ENCODE measurements around the gene GPR135.
"Not testable (repeated sequence)": the region's sequence is repeated elsewhere in the genome, so short reads cannot be mapped to it uniquely, and the experiment has no call there.

GPR135 gene

DNA sequence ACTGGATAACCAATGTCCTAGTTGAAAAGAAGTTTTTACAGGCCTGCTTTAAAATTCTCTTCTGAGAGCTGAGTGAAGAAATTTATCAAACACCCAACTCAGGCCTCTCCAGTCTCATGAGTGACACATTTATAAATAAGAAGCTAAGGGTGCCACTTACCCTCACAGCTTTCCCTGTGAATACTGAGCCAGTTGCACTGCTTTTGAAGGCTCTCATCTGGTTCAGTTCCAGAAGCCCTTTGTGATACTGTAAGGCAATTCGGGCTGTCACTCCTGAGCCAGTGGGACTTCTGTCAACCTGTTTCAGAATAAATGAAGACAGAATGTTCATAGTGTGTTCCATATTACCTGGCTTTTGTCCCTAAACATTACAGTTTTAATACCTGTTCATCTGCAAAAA, 10.5 kb upstream of the GPR135 start:
- DNase-seq (ENCODE audit: low read depth, low spot score), result no peak

DNA sequence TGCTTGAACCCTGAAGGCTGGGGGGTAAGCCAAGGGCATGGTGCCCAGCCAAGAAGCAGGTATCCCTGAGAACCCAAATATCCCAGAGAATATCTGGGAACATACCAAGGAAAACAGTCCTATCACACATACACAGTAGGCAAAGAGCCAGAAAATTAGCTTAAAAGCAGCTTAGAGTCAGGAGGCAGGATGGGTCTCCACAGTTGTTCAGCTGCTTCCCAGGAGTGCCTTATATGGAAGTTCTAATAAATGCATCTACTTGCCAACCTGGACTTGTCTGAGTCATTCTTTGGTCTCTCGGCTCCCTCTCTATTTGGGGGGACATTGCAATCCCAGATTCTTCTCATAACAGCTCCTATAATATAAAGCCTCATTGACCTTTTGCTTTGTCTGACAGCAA, 9.0 kb upstream of the GPR135 start:
- no peak for DNase-seq (ENCODE audit: low read depth, low spot score)

DNA sequence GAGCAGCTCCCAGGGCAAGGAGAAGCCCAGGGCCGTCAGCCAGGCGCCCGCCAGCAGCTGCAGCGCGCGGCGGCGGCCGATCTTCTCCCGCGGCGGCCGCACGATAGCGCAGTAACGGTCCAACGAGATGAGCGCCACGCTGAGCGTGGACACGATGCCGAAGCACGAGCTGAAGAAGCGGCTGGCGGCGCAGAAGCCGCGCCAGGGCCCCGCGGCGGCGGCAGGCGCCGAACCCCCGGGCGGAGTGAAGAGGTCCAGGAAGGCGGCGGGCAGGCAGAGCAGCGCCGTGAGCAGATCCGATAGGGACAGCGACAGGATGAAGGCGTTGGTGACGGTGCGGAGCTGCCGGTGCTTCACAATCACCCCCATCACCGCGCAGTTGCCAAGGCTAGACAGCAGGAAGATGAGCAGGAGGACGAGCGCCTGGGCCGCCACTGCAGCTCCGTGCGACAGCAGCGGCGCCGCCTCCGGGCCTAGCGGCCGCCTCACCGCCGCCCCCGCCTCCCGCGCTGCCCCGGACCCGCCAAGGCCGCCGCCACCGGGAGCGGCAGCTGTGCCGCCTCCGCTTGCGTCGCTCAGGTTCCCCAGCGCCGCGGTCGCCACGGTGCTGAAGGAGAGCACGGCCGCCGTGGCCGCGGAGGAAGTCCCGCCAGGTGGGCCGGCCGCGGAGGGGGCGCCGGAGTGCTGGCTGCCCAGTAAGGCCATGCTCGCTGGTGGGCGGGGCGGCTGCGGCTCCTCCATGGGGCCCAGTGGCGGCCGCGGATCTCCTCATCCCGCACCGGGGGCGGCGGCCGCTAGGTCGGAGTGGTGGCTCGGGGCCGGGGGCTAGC, 479 bp downstream of the GPR135 start:
- DNase-seq (ENCODE audit: low read depth, low spot score), result no peak

DNA sequence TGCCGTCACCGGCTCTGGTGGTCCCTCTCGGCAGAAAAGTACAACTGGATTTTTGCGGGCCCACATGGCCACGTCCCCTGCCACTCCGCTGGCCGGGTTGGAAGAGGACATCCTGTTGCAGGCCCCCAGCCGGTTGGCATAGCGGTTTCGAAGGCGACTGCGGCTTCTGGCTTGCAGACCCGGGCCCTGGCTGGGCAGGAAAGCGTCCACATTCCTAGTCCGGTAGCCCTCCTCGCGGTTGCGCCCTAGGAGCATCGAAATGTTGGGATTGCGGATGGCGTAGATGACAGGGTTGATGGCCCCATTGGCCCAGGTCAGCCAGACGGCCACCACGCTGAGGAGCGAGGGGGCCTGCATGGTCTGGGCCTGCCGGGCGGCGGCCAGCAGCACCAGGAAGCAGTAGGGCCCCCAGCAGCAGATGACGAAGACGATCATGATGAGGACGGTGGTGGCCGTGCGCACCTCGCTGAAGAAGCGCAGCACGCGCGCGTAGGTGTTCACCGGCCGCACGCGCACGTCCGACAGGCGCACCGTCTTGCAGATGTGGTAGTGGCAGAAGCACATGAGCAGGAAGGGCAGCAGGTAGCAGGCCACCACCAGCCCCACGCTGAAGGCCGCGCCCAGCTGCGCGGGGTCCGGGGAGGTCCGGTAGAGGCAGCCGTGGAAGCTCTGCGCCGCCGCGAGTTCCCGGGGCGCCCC, 1.2 kb downstream of the GPR135 start:
- DNase-seq (ENCODE audit: low read depth, low spot score), result no peak

DNA sequence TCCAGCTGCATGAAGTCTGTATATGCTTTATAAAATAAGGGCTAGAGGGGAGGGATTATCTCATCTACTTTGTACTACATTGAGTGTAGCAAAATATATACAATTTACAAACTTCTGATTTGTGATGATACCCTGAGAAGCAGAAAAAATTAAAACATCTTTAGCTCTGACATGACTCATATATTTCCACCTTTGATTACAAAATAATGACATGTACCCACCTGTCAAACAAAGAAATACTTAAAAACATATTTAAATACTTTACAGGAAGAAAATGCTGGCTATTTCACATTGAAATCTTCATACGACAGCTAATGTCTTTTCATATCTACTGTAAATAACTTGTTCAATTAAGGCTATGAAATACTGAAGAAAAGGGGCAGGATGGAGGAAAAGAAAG, 3.3 kb downstream of the GPR135 start:
- no peak for DNase-seq (ENCODE audit: low read depth, low spot score)

DNA sequence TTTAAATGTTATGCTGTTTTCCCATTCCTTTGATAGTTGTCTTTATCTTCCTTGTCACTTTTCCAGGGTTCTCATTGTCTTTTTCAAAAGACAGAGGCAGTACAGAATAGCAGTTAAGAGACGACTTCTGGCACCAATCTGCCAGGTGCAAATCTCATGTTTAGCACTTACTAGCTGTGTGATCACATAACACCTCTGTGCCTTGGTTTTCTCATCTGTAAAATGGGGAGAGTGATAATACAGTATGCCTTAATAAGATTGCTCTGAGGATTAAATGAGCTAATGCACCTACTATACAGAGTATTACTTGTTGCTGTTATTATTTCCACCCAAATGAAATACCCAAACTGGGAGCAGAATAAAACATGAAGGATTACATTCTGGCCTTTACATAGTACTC, 4.8 kb downstream of the GPR135 start:
- no peak for DNase-seq (ENCODE audit: low read depth, low spot score)

DNA sequence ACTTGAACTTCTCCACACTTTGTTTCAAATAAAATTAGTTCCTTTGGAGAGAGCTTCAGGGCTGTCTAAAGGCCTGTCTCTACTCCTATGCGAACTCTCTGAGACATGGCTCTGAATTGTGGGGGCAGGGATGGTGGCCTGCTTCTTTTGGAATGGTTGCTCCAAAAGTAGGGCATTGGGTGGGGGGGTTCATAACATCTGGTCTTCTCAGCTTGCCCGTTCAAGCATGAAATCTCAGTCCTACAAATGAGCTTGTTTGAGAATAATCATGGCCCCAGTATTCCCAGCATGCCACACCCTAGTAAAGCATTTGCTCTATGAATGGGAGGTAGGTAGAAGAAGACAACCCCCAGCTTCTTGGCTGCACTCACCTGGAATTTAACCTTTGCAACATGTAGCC, 6.7 kb downstream of the GPR135 start:
- DNase-seq (ENCODE audit: low read depth, low spot score), result no peak

DNA sequence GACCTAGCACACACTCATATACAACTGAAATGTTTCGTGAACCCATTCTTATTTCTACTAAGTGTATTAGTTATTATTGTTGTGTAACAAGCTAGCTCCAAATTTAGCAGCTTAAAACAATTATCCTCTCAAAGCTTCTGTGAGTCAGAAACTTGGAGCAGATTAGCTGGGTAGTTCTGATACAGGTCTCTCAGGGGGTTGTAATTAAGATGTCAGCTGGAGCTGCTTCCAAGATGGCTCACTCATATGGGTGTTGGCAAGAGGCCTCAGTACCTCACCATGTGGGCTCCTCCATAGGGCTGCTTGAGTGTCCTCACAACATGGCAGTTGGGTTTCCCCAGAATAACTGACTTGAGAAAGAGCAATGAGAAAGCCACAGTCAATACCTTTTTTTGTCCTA, 9.8 kb downstream of the GPR135 start:
- no peak for DNase-seq (ENCODE audit: low read depth, low spot score)

DNA sequence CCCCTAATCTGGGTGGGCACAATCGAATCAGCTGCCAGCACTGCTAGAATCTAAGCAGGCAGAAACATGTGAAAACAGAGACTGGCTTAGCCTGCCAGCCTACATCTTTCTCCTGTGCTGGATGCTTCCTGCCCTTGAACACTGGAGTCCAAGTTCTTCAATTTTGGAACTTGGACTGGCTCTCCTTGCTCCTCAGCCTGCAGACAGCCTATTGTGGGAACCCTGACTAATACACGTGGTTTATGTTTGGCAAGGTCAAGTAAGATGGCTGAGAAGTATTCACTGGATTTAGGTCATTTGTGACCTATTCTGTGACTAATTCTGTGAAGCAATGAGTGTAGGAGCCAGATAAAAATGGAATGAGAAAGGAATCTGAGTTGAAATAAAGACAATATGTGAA, 11.0 kb downstream of the GPR135 start:
- no peak for DNase-seq (ENCODE audit: low read depth, low spot score)

DNA sequence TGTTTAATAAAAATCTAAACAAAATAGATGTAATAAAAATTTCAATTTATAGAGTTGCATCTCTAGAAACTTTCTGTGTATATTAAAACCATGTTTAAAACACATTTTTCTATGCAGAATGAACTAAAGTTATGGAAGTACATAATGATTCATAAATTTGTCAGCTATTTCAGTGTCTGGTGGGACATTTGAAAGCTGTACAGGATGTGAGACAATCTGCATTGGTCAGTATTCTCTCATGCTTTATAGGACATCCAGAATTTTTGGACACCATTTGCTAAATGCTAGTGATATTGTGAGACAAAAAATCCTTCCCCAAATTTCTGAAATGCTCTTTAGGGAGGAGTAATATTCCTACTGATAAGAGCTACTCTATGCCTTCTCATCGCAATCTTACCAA, 13.3 kb downstream of the GPR135 start:
- no peak for DNase-seq (ENCODE audit: low read depth, low spot score)

DNA sequence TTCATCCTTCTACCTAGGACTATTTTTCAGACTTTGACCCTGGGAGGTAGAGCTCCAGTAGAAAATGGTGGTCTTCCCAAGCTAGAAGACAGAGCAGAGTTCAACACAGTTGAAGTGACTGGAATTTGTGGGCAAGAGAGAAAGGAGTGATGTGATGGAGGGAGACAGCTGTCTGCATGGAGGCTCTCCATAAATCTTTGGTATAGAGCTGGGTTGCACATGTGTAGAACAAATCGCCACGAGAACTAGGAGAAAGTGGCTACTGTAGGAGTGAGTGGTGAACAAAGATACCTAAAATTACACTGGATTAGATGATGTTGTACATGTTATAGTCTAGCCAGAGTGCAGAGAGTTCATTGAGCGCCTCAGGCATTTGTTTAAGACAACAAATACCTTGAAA, 14.5 kb downstream of the GPR135 start:
- DNase-seq (ENCODE audit: low read depth, low spot score), result no peak

DNA sequence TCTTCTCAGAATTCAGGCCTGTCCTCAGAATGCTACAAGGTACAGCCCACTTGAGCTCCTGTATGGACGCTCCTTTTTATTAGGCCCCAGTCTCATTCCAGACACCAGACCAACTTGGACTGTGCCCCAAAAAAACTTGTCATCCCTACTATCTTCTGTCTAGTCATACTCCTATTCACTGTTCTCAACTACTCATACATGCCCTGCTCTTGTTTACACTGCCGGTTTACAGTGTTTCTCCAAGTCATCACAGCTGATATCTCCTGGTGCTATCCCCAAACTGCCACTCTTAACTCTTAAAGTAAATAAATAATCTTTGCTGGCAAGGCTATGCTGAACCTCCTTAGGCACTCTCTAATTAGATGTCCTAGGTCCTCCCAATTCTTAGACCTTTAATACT, 16.5 kb downstream of the GPR135 start:
- not testable (repeated sequence) for DNase-seq (ENCODE audit: low read depth, low spot score)

DNA sequence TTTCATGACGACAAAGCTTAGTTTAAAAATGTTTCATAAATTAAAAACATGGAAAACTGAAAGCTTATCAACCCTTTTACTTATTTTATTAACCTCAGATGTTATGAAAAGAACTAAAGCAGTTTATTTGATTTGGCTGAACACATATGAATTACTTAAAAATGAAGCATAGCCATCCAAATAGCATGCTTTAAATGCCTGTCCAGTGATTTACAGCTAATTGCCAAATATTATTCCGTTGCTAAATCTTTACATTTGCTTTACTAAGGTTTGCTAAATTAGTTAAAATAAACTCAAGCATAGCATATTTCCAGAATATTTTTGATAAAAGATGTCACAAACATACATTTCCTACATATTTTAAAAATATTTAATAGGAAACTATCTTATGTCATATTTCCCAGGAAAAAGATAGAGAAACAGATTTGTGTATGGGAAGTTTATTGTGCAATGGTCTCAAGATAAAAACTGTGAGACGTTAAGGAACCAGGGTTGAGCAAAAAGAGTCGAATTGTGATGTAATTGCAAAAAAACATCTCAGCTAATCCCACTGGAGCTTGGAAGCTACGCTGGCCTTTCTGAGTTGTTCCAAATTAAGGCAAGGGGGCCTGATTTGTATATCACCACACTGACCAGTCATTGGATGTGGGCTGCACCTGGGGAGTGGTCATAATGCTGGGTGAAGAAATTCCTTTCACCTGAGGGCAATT, 25.8 kb downstream of the GPR135 start:
- no peak for DNase-seq (ENCODE audit: low read depth, low spot score)

DNA sequence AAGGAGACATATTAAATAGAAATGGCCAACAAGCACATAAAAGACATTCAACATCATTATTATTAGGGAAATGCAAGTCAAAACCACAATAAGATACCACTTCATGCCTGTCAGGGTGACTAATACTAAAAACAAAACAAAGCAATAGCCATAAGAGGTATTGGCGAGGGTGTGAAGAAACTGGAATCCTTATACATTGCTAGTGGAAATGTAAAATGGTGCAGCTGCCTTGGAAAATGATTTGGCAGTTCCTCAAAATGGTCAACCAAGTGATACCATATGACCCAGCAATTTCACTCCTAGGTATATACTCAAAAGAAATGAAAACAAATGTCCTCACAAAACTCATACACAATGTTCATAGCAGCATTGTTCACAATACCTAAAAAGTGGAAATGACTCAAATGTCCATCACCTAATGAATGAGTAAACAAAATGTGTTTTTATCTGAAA, 27.0 kb downstream of the GPR135 start:
- no peak for DNase-seq (ENCODE audit: low read depth, low spot score)

DNA sequence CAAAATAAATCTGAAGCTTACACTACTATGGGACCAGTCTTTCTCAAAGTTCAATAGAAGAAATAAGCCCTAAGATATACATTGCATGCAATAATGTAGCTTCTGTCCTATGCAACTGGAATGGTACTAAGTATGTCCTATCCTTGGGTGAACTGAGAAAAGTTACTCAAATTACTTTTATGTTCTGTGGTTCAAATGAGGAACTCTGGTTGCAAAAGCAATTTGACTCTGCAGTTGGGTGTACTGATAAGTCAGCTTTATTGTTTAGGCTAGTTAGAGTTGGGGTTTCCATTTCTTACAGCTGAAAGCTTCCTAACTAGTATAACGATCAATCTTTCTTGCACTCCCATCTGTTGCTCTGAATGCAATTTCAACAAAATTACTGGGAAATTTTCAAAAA, 29.2 kb downstream of the GPR135 start:
- DNase-seq (ENCODE audit: low read depth, low spot score), result no peak

DNA sequence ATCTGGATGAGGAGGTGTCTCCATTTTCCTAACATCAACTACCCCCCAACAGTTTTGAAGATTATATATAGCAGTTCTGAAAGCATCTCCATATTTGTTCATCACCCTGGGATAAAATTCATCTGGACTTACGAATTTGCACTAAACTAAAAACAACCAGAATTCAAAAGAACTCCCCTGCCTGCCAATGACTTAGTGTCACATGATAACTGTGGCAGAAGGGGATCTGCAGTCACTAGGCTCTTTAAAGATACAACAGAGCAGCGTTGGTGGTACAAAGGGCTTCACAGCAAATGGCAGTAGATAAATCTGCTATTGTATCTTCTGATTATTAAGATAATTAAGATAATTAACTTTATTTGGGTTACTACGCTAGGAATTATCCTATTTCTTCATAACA, 30.1 kb downstream of the GPR135 start:
- DNase-seq (ENCODE audit: low read depth, low spot score), result no peak

DNA sequence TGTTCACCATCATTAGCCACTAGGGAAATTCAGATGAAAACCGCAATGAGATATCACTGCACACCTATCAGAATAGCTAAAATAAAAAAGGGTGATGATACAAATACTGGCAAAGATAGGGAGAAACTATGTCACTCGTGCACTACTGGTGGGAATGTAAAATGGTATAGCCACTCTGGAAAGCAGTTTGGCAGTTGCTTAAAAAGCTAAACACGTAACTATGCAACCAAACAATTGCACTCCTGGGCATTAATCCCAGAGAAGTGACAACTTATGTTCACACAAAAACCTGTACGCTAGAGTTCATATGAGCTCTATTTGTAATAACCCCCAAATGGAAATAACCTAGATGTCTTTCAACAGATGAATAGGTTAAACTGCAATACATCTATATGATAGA, 35.4 kb downstream of the GPR135 start:
- DNase-seq (ENCODE audit: low read depth, low spot score), result no peak

DNA sequence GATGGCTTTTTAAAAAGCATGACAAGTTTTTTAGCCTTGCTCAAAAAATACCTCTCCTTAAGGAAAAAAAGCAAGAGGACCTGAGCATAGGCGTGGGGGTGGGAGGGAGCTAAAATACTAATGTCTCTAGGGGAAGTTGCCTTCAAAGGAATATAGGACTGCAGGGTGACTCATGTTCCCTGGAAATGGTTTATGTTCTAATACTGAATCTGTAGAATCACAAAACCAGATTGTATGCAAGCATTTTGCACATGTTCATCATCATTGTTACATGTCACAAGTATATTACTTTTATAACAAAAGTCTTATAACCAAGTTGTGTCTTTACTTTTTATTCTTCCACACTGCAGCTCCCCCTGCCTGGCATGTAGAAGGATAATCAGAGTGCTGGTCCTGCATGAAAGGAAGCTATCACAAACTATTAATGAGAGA, 36.6 kb downstream of the GPR135 start:
- DNase-seq (ENCODE audit: low read depth, low spot score), result no peak

DNA sequence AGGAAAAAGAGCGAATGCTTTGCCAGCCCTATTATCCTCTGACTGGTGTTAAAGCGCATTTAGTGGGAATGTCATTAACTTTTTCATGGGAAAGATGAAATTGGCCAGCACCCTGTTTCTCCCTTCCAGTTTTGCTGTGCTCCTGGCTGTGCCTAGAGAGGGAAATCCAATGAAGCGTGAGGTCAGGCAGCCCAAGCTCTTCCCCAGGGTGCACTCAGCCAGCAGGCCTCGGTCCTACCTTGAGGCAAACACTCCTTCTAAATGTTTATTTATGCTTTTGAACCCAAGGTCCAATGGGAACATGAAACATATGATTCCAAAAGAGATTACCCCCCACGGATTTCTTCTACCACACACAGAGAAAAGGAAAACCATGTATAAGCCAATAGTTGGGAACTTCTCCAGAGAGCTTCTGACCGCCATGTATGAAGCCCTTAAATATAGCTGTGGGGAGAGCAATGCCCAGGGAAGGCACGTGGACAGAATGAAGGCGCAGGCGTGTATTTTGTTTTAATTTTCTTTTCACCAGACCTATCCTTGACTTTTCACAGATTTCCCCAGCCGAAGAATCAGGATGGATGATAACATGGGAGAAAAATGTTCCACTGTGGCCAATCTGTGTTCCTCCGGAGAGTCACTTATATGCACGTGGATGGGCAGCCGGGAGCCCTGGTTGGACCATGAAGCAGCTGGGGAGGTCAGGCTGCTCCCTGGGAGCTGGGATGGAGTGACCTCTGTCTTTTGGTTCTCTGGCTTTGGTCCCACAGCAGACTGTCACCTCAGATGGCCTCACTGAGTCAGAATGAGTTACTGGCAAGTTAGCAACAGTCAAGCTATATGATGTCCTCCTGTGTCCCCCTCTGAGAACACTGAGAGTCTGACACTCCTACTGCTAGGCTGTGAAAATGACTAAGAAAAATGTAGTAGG, 37.3 kb downstream of the GPR135 start:
- no peak for DNase-seq (ENCODE audit: low read depth, low spot score)

DNA sequence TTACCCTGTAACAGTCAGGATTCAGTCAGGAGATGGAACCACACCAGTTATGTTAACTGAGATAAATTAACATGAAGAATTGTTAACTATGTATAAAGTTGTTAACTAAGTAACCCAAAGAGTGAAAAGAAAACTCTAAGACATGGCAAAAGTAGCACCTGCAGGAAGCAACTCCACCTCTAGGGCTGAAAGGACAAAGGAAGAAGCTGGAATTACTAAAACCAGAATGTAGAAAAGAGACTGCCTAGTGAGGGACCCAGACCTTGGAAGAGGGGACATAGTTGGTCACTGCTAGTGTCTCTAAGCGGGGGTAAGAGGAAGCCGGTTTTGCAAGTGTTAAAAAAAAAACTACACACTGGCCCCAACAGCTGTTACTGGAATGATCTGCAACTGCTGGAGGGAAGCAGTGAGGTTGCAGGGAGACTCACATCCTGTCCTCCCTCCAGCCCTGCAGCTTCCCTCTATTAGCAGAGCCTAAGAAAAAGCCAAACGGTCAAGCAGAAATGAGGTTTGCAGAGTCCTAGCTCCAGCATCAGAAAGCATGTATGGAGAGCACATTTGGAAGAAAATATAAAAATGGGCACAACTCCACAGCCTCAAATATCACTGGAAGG, 39.8 kb downstream of the GPR135 start:
- DNase-seq (ENCODE audit: low read depth, low spot score), result no peak

All from iPS DF 19.7 (cell line).